A673 (cell line): ENCODE measurements around the gene ERFL.

ENCODE experiments used
- EZH2 ChIP-seq: fragments of 200-600 bp; sonication (generic); IDR thresholded peaks from 2 replicates; pipeline ENCODE4 v1.6.1; 2017; ENCODE audit warnings: borderline replicate concordance, low read depth, mild to moderate bottlenecking, mixed read lengths, antibody characterized with exemption, low read length; ENCODE audit not compliant: poor library complexity, severe bottlenecking
- TF ChIP-seq, protein P1 (sequence below): fragments of 300-800, 200-600 bp; sonication (generic); conservative IDR thresholded peaks from 2 replicates; pipeline ENCODE4 v1.5.1; 2017; ENCODE audit warnings: low read depth, mild to moderate bottlenecking, antibody characterized with exemption, low read length, moderate library complexity, mixed read lengths

DNA sequence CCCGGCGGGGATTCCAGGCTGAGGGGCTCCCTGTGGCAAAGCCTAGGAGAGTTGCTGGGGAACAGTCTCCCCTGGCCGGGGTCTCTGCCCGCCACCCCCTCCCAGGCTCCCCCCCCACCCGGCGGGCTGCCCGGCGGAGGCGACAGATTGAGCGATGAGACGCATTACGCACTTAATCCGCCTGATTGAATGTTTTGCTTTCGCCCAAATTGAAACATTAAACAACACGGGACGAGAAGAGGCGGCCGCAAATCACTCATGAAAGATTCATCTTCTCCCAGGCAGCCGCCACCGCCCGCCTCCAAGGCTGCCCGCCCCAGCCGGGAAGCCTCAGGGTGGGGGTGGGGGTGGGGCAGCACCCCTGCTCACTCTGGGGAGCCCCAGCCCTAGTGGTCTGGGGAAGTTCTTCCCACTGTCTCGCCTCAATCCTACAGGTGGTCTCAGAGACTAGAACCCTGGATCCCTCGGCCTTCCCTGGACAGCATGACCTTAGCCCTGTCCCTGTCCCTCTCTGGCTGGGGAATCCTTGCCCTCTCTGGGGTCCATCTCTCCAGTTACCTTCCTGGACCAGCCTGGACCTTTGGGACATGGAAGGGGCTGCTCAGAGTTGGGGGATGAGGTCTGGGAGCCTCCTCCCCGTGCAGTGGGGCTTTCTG is 7.6 kb upstream of the ERFL start:
- TF ChIP-seq, protein P1, sequence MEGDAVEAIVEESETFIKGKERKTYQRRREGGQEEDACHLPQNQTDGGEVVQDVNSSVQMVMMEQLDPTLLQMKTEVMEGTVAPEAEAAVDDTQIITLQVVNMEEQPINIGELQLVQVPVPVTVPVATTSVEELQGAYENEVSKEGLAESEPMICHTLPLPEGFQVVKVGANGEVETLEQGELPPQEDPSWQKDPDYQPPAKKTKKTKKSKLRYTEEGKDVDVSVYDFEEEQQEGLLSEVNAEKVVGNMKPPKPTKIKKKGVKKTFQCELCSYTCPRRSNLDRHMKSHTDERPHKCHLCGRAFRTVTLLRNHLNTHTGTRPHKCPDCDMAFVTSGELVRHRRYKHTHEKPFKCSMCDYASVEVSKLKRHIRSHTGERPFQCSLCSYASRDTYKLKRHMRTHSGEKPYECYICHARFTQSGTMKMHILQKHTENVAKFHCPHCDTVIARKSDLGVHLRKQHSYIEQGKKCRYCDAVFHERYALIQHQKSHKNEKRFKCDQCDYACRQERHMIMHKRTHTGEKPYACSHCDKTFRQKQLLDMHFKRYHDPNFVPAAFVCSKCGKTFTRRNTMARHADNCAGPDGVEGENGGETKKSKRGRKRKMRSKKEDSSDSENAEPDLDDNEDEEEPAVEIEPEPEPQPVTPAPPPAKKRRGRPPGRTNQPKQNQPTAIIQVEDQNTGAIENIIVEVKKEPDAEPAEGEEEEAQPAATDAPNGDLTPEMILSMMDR = no peak
- no peak for TF ChIP-seq EZH2
